Hematopoietic multipotent progenitor cell treated with erythropoietin and hydrocortisone succinate and interleukin-3 and kit ligand, for 17 days (in vitro differentiated cells): Measurements from ENCODE around the gene GNL2.

Source experiments
- DNase-seq: peaks from one replicate; pipeline ENCODE4 v3.0.0-alpha.2; 2015; ENCODE audit warnings: low spot score

The GNL2 gene

DNA sequence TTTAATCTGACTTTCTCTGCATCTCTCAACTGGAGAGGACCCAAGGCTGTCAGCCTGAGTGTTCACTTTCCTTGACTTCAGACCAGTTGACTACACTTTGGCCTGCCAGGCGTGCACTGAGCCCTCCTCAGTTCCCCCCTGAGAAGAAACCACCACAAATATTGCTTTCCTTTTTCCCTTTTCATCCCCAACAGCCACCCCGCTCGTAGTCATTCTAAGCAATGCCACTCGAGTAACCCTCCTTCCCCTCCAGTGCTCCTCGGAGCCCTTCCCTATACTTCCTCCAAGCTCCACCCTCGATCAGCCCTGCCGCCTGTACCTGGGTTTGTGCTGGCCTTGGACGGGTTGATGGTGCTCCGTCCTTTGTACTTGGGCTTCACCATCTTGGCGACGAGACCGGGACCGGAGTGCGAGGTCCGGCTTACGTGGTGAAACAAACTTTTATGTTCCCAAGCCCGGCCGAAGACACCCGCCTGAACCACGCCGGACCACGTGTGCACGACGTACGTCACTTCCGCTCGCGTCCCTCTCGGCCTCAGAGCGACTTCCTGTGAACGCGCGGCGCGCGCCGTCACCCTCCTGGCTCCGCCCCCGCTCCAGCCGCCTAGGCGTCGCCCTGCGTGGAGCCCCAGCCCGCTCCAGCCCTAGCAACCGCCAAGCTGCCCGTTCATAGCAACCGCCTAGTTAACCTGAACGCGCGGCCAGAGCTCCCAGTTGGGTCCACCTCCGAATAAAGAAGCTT lies at the start of gene GNL2:
Gene GNL2, minus strand, starts transcription at position 498 of the 742 bp plus-strand sequence. Its CDS starts 115 bp downstream, at position 383.
- peak; percentile 96 for DNase-seq

DNA sequence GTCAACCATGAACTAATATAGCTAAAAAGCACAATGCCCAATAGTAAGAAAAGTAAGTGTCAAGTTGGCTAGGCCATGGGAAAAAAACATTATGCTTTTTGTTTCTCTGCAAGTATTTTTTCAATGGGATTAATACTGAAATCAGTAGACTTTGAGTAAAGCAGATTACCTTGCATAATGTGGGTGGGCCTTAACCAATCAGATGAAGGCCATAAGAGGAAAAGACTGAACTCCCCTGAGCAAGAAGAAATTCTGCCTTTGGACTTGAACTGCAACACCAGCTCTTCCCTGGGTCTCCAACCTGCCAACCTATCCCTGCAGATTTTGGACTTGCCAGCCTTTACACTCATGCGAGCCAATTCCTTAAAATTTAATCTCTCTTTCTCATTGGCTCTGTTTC lies 45.3 kb upstream of the GNL2 start:
- DNase-seq, result no peak

DNA sequence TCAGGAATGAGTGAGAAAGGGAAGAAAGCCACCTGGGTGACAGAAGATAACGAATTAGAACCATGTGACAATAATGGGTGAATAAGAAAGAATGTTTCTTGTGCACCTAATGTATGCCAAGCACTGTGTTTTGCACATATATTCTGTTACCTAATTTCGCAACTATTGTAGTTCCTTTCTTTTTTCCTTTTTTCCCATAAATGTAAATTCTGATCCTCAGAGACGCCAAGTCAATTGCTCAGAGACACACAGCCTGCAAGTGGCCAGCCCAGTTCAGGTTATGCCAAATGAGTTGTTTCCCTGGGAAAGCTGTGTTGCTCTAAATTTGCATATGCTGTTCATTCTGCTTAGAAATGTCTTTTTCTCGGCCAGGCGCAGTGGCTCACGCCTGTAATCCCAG lies 40.7 kb upstream of the GNL2 start:
- no peak for DNase-seq

DNA sequence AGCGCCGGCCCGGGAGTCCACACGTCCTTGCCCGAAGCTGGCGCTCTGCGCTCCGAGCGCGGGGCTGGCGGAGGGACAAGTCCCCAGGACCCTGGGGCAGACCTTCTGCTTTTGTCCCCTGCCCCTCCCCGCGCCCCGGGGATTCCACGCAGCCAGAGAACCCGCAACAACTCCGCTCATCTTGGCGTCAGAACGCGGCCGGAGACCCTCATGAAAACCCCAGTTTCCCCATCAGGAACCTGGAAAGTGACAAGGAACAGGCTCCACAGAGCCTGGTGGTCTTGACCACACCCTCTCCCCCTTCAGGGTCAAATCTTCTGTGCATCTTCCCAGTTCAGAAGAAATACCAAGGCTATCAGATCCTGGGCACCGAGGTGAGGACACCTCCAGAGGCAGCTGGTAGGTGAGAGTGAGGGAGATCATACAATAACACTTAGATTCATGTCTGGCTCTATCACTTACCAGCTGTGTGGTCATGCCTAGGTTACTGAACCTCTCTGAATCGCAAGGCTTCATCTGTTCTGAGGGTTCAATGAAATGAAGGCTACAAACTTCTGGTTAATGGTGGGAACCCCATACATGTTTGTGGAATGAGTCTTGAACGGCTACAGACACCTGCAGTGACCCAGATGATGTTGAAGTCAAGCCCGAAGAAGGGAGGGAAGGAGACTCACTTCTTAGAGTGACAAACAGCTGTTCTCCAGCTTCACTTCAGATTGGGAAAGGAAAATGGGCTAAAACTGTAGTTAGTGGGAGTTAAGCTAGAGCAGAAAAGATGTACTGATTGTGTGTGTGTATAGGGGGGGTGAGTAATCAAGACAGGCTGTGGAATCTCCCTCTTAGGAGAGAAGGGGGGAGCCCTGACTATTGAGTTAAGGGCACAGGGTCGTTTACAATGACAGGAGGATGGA lies 39.5 kb upstream of the GNL2 start:
- no peak for DNase-seq

DNA sequence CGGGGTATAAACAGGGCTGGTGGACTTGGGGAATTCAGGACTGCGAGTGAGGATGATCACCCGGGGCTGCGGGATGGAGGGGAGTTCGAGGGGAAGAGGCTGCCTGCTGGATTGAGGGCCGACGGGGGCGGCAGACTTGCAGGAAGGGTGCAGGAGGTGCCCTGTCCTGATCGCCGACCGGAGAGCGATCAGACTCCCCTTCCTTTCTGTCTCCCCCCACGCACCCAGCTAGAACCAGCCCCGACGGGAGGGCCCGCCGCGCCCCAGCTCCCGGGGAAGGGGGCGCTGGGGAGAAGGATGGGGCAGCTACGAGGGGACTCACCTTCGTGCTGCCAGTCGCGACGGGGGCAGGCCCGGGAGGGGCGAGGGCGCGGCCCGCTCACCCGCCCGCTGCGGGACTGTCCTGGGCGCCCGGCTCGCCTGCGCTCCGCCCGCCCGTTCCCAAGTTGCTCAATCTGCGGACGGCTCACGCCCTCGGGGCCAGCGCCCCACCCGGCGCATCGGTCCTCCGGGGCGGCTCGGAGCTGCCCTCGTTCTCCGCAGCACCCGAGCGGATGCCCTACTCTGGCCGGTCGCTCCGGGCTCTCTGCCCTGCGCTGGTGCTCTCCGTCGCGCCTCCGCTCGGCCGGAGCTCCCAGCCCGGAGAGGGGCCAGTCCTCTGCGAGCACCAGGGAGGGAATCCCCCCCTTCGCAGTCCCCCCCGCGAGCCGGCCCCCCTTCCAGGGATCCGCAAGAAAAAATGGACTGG lies 38.7 kb upstream of the GNL2 start, which contains the start of gene RSPO1:
Gene RSPO1, minus strand, starts transcription at position 649 of the 748 bp plus-strand sequence. CDS start 5,231 bp downstream, outside the sequence.
- no peak for DNase-seq

DNA sequence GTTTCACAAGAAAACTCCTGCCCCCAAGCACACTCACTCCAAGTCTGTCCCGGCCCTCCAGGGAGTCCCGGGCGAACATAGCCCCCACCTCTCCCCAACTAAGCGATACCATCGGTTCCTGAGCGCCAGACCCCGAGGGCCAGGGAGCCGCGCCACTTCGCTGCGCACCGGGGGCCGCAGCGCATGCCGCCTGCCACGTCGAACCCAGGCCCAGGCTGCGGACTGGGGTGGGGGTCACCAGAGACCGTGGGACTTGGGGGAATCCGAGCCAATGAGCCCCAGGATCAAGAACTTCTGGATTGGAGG lies 38.2 kb upstream of the GNL2 start:
- no peak for DNase-seq

DNA sequence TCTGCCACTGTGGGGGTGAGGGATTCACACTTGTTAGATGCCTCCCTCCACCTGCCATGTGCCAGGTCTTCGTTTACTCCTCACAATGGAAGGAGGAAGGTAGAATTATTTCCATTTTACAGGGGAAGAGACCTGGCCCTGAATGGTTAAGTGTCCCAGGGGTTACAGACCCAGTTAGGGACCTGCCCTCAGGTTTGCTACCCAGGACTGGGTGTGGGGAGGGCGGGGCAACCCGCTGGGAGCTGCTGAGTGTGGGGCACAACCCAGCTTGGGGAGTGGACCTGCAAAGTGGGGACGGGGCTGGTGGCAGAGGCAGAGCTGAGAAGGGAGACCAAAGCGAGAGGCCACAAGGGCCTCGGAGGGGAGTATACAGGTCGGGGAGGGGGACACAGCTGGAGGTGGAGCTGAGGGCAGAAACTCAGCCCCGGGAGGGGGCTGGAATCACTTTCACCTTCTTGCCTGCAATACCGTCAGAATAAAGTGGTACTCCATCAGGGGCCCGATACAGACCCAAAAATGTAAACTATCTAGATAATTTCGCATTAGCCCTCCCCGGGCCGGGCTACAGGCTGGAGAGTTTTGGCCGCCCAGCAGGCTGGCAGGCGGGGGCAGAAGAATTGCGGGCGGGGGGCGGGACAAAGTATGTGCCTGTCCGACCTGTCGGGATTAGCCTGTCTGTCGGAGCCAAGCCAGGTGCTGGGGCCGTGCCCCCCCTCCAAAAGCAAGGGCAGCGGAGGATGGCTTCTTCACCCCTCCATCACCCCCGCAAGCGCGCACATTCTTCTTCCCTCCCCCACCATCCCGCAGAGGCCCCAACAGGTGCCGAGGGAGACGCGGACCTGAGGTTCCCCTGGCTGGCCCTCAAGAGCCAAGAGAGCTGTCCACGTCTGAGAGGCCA lies 37.6 kb upstream of the GNL2 start:
- DNase-seq, result no peak

DNA sequence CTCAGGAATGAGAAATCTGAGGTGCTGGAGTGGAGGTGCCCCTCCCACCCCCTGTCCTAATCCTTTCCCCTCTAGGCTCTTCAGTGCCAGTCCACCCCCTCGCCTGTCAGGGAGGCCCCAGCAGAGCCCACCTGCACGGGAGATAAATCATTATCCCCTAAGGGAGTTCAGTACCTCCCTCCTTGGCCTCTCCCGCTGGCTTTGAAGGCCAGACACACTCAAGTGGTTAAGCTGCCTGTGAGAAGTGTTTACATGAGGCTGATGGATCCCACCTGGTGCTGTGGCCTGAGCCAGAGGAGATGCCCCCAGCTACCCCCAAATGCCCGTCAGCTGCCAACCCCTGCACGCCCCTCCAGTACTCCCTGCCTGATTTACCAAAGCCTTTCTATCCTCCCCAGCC lies 35.3 kb upstream of the GNL2 start:
- DNase-seq, result no peak

DNA sequence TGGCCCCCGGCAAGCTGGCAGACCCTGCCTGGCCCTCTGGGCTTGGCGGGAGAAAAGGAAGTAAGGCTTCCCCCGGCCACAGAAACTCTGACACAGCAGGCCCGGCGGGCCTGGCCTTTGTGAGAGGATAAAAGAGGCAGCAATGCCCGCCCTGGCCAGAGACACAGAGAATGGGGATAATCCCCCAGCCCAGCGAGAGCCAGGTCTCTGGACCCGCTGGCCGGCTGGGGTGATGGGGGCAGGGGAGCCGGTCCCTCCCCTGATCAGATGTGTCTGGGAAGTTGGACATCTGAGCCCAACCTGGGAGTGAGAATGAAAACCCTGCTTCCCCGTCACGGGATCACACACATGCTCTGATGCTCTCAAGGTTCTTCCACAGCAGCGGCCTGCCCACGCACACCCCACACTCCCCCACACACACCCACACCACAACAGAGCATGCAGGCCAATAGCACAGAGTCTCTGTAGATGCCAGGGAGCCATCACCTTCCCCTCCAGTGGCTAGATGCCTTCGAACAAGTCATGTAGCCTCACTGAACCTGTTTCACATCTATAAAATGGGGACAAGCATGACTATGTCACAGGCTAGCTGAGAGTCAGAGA lies 34.8 kb upstream of the GNL2 start:
- DNase-seq, result no peak

DNA sequence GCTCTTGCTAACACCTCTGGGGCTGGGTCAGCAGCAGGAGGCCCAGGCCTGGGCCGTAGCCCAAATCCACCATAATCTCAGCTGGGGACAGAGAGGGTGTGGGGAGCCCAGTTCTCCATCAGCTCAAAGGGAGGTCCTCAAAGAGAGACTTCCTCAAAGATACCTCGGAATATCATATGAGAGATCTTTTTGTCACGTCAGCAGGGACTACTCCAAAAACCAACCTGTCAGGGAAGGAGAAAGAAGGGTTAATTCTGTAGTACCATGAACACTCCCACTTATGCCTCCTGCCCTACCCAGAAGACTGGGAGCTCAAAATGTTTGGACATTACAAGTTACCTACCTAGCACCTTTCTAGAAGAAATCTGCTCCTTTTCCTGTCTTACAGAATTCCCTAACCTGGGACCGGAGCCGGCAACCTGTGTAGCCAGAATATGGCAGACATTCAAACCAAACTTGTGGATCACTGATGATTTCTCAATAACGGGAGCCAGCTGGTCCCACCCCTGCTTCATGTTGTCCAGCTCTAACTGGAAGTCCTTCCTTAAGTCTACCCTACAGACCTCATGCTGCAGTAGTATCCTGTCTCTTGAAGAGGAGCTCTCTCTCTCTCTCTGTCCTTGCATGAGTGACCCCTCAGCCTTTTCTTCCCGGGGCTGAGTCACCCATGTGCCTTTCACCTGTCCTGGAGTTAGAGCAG lies 34.1 kb upstream of the GNL2 start:
- DNase-seq, result no peak

DNA sequence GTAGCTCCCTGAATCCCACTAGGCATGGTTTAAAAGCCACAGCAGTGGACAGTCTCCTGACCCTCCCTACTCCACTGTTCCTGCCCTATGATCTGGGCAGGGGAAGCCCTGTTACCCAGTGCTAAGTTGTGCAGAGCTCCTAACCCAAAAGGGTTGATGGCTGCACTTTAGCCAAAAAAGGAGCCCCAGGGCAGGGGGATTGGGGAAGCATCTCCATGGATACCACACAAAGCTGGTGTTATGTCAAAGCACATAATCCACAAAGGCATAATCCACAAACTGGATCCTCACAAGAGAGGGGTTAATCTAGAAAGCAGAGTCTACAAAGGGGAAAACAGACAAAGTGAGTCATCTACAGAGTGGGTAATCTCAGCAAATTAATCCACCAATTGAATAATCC lies 33.3 kb upstream of the GNL2 start:
- DNase-seq, result no peak

DNA sequence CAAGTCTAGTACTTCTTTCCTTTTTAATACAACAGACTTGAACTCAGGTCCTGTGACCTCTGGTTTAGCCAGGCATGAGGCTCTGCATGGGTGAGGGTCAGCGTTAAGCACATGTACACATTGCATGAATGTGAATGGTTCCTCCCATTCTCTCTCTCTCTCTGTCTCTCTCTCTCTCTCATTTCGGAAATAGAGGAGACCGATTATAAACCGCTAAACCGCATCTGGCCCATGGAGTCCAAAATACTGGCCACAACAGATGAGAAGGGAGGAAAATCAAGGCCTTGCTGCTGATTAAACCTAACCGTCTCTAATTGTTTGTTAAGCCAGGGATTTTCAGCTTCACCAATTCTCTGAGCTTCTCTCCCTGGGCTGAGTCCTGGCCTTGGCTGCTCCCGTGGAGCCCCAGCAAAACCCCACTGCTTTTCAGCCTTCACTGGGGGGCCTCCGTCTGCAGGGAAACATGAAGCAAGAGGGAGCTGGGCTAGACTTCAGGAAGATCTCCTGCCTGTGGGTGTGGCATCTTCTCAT lies 32.4 kb upstream of the GNL2 start:
- no peak for DNase-seq

DNA sequence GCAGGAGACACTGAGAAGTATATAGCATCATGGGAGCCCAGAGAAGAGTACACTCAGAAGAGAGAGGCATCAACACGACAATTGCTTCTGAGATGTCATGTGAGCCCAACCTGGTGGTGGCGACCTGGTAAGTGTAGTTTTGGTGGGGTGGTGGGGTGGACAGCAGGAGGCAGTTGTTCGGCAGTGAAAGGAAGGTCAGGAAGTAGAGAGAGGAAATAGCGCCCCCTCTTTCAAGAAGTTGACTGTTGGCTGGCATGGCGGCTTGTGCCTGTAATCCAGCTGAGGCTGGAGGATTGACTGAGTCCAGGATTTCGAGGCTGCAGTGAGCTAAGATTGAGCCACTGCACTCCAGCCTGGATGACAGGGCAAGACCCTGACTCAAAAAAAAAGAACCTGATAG lies 26.4 kb upstream of the GNL2 start:
- DNase-seq, result no peak

DNA sequence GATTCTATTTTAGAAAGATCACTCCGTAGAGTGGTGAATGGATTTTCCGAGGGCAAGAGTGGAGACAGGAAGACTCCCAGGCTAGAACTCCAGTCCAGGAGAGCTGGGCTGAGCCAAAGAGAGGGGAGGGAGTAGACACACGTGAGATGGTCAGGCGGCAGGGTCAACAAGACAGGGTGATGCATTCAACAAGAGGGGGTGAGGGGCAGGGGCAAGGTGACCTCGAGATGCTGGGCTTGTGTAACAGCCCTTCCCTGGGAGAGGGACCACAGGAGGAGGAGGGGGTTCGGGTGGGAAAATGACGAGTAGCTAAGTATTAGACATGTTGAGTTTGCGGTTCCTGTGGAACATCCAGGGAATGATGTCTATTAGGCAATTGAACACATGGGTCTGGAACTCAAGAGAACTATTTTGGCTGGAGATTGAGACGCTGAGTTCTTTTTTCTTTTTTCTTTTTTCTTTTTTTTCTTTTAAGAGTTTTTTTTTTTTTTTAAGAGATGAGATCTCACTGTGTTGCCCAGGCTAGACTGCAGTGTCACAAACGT lies 25.7 kb upstream of the GNL2 start:
- DNase-seq, result no peak

DNA sequence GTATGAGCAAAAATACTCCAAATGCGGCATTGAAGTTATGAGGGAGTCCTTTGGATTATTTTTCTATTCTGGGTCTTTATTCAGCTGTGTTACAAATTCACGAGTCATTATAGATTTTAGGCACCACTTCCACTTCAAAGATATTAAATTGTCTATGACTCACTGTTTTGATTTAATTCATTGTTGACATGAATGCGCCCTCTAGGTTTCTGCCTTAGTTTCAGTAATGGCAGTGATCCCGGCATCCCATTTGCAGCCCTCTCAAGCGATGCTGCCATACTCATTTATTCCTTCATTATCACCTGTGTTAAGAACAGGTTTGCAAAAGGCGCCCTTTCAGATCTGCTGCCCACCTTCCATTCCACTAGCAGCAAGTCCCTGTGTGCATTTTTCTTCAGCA lies 25.0 kb upstream of the GNL2 start:
- DNase-seq, result no peak

DNA sequence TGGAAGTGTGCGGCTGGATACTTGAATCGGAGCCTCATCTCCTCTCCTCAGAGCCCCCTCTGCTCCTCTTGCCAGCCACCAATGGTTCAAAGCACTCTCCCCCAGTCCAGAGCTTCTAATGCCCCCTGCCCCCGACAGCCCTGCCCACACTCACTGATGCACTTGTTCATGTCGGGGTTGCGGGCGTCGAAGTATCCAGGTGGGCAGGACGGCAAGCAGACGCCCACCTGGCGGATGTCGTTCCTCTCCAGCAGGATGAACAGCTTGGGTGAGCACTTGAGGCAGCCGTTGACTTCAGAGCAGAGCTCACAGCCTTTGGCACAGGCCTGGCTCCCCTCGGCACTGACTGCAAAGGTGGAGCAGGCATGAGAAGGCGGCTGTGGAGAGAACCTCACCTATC lies 20.6 kb upstream of the GNL2 start:
- no peak for DNase-seq

DNA sequence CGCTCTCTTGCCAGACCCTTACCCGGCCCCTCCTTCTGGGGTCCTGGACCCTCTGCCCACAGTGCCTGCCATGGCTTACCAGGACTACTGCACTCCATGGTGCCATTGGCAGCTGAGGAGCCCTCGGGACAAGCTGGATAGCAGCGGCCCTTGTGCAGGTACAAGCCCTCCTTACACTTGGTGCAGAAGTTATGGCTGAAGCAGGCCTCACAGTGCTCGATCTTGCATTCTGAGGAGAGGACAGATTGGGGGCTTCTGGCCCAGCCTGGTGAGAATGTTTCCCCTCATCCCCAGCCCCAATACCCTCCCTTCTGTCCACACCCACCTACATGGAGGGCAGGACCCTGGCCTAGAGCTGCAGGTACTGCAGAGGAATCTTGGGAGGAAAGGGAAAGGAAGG lies 18.4 kb upstream of the GNL2 start:
- no peak for DNase-seq

DNA sequence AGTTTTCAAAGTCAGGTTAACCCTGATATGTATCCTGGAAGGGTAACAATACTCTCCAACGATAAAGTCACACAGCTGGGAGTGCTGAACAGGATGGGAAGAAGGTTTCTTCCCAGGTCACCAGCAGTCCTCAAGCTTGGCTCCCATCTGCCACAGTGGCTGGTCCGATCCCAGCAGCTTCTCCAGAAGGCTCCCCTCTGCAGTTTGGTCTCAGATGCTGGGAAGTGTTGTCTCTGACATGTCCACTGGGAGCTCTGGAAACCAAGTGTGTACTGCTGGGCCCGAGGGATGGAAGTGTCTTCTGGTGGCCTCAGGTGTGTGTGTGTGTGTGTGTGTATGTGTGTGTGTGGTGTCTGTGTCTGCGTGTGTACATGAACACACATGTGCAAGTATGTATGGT lies 16.4 kb upstream of the GNL2 start:
- no peak for DNase-seq

DNA sequence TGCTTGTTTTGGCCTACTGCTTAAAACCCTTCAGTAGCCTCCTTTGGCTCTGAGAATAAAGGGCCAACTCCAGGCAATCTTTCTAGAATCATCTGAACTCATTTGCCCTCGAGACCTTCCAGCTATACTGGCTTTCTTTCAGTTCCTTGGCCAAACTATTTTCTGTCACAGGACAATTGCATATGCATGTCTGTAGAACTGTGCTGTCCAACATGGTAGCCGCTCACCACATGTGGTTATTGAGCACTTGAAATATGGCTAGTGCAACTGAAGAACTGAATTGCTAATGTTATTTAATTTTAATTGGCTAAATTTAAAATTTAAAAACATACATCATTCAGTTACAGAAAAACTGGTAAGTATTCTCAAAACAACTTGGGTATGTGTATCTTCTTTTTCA lies 14.3 kb upstream of the GNL2 start:
- no peak for DNase-seq

DNA sequence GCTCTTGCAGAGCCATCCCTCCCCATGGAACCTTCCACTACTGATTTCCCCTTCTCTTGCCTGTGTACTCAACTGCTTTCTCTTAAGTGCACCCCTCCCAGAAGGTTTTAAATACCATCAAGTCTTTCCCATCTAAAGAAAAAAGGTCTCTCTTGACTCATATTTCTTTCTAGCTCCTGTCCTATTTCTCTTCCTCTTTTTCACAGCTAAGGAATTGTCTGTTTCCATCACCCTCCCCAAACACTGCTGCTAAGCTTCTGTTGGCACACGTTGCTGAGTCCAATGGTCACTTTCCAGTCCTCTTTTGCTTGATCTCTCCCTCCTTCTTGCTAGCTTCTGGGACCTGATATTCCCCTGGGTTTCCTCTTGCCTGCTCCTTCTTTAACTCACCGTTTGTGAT lies 13.3 kb upstream of the GNL2 start:
- DNase-seq, result no peak
